RKO (cell line): Measurements from ENCODE around the gene AVL9.

Source experiments
- DNase-seq: peaks from one replicate; pipeline ENCODE4 v3.0.0-alpha.2; 2016; ENCODE audit warnings: low spot score

AVL9 gene

DNA sequence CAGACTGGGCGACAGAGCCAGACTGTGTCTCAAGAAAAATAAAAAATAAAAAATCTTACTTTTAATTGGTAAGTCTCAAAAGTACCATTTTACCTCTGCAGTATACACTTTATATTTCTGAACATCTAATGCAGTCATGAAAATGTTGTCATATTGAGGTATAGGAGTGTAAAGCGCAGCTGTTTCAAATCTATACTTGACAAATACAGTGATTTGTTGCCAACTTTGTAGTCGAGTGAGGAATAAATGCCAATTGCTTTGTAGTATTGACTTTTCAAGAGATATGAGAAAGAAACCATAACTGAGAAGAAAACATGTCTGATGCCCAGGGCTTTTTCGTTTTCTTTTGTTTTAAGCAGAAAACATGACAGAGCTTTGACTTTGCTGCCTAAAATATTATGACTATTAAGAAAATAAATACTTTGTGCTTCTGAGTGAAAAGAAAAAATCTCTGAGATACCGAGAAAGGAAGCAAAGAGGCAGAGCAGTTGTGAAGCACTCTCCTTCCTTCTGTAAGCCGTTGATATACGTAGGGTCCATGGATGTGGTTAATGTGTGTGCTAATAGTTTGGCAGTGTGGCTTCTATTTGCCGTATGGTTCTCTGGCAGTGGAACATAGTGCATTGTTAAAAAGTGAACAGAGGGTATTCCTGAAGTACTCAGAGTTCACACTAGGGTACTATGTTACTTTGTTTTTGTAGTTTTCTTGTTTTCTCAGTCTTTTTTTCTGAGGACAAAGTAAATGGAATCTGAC is 38.2 kb downstream of the AVL9 start:
- DNase-seq, result no peak

DNA sequence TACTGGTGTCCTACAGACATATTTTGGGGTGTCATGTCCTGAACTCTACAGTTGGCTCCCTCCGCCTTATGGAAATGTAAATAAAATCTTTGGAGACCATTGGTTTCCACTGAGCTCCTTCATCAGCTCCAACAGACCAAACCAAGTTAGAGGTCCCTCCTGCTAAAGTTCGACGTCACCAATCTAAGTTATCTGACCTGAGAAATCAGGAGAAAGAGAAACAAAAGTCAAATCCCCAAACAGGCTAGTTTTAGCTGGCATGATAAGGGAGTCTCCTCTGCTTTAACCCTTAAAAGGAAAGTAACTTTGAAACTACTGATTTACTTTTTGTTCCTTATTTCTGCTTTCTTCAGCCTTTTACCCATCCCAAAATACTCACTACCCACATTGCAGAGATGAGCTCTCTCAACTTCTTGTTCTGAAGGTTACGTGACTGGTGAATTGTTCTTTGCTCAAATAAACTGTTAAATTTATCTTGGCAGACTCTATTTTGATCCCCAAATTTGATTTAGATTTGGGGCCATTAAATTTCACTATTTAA is 39.9 kb downstream of the AVL9 start:
- DNase-seq, result no peak

DNA sequence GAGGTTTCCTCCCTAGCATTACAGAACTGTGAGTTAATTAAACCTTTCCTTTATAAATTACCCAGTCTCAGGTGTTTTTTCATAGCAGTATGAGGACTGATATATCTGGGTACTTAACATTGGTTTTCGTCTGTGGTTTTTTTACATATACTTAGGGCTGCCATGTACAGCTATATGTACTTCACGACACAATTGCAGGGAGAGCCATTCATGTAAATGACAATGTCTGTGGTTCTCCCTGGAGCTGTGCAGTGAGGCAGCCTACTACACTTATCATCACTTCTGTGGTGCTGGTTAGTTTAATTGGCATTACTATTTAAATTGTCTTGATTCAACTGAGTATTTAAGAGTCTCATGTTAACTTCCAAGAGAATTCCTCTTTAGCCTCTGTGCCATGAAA is 40.7 kb downstream of the AVL9 start:
- no peak for DNase-seq

DNA sequence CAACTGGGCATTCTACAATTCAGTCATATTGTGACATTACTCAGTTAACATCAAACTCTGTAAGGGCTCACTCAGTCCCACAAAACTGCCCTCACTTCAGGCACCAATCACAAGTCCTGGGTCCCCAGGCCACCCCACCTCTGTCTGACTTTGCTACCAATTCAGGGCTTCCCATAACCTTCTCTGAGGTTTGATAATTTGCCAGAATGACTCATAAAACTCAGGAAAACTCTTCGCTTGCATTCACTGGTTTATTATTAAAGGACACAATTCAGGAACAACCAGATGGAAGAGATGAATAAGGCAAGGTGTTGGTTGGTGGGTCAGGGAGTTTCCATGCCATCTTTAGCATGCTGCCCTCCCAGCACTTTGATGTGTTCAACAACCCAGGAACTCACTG is 41.3 kb downstream of the AVL9 start:
- DNase-seq, result peak; percentile 12

DNA sequence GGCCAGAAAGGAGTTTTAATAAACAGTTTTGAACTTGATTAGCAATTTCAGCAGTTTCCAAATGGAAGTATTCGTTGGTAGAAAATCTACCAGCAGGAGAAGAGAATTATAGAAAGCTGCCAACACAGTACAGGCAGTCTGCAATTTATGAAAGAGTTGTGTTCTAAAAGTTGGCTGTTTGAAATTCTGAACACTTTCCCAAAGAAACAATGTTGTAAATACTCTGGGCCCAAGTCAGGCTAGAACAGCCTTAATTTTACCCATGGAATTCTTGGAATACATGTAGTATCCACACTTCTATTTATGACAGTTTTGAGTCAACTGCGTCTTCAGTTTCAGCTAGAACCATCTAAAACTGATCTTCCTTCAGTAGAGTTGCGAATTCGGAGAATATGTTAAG is 42.5 kb downstream of the AVL9 start:
- DNase-seq, result no peak

DNA sequence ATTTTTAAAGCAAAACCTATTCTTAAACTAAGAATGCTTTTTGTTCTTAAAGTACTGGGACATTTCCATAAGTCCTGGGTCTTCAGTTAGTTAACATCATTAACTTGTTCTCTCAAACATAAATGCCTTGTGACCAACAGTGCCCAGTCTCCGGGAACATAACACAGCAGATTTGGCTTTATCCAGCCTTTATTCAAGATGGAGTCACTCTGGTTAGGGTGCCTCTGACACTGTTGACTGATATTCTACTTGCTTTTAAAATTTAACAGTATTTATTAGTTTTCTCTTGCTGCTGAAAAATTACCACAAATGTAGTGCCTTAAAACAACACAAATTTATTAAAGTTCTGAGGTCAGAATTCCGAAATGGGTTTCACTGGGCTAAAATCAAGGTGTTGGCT is 44.1 kb downstream of the AVL9 start:
- no peak for DNase-seq

DNA sequence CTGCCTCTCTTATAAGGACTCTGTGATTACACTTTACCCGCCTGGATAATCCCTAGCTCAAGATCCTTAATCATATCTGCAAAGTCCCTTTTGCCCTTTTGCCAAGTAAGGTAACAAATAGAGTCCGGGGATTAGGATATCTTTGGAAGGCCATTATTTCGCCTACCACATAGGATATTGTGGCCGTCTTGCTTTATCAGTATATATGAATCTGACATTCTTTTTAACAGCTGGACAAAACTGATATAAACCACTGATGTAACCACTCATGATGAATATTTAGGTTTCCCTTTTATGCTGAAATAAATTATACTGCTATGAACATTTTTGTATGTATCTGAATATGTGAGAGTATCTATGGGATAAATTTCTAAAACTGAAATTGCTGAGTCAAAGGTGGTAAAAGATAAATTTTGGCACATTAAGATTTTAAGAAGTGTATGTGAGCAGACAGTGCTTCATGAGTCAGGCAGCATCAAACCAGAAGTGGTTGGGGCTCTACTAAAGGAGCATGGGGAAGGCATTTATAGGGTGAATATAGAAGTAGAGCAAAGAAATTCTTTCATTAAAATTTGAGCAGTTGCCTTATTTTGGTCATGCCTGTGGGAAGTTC is 44.7 kb downstream of the AVL9 start:
- DNase-seq, result no peak

DNA sequence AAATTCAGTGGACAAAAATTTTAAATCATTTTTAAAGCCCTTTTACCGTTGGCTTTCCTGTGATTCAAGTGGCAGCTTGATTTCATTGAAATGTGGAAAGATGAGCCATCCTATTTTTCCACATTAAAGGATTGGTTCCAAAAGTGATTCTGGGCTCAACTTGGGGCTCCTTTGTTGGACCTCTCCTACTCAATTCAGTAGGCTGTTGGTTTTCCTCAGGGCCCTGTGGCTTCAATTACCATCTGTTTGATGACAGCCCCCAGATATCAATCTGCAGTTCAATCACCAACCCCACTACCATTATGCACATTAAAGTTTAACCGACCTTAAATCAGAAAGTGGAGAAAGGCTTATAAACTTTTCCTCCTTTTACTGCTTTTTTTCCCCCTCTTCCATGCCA is 47.3 kb downstream of the AVL9 start:
- no peak for DNase-seq

DNA sequence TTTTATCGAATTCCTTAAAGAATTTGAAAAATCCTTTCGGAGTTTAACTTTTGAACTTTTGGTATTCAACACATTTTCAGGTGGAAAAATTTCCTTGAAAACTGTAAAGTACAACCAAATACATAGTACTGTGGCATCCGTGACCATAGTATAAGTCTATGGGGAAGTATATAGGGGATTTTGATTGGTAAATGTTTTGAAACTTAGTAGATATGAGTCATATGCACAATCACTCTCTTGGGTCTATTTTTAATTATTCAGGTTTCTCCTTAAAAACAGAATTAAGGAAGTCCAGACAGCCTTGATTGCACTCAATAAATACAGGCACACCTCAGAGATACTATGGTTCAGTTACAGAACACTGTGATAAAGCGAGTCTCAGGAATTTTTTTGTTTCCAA is 64.2 kb downstream of the AVL9 start:
- no peak for DNase-seq

DNA sequence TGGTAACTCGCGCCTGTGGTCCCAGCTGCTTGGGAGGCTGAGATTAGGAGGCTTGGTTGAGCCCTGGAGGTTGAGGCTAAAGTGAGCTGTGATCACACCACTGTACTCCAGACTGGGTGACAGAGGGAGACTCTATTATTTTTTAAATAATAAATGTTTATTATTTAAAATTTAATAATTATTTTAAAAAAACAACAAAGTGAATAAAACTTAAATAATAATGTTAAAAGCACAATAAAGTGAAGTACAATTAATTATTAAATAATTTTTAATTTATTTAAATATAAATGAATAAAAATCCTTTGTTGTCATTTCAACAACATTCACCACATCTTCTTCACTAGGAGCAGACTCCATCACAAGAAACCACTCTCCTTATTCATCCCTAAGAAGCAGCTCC is 64.8 kb downstream of the AVL9 start:
- DNase-seq, result no peak

DNA sequence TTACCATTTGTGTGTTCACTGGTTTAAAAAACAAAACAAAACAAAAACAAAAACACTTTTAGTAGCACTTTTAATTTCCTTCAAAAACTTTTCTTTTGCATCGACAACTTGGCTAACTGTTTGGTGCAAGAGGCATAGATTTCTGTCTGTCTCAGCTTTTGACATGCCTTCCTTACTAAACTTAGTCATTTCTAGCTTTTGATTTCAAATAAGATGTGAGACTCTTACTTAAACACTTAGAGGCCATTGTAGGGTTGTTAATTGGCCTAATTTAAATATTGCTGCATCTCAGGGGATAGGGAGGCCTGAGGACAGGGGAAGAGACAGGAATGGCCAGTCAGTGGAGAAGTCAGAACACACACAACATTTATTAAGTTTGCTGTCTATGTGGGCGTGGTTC is 66.3 kb downstream of the AVL9 start:
- DNase-seq, result no peak

DNA sequence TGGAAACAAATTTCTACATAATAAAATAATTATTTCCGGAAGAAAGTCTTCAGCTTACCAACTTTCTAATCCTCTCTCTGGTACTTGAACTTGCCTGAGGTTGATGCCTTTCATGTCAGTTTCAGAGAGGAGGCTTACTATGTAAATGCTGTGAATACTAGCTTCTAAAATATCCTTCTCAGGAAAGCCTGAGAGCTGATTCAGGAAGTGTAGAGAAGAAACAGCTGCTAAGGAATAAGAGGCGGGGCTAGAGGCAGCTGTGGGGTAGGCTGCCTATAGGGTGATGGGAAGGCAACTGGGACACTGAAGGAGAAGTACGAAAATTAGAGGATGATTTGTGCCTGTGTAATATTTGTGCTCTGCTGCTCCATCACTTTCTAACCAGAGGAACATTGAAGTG is 69.3 kb downstream of the AVL9 start:
- DNase-seq, result no peak

DNA sequence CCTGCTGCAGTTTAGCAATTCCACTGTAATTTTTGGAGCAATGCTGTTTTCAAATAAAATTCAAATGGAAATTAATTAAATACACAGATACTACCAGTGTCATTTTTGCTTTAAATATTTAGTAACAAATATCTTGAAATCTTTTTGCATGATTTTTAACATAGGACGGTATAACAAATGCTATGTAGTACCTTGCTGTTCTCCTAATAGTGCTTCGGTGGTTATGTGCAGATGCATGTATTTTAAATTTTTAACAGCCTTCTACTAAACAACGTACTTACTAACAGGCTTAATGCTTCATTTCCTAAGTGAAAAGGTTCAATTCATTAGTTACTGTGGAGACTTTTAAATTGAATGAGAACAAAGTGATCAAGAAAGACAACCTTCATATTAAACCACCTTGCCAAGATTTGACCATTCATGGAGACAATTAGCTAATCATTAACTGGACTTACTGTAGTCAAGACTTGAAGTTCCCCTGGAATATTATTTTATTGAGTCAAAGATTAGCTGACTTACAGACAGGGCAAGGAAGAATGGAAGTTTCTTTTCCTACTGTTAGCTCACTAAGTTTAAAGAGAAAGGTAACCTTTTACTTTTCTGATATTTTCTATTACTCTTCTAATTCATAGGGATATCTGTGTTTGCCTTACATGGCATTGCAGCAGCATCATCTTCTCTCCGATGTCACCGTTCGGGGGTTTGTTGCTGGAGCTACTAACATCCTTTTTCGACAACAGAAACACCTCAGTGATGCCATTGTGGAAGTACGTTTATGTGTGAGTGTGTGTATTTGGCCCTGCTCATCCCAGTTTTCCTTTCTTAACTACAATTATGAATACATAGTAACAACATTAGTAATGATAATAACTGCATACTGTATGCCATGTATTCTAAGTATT is 74.3 kb downstream of the AVL9 start:
- no peak for DNase-seq

DNA sequence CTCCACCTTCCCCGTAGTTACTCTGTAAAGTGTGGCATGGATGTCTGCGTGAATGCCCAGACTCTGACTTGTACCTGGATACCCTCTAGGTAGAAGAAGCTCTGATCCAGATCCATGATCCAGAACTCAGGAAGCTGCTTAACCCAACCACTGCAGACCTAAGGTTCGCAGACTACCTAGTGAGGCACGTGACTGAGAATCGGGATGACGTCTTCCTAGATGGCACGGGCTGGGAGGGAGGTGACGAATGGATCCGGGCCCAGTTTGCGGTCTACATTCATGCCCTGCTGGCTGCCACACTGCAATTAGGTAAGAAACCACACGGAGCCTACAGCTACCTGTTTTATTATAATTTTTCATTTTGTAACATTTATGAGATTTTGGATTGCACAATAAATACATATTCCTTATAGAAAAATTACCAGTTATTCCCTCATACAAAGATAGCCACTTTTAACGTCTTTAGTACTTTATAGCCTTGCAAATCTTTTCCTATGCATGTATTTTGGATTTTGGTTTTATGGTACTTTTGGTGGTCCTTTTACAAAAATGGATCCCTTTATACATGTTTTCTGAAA is 77.9 kb downstream of the AVL9 start:
- DNase-seq, result no peak

DNA sequence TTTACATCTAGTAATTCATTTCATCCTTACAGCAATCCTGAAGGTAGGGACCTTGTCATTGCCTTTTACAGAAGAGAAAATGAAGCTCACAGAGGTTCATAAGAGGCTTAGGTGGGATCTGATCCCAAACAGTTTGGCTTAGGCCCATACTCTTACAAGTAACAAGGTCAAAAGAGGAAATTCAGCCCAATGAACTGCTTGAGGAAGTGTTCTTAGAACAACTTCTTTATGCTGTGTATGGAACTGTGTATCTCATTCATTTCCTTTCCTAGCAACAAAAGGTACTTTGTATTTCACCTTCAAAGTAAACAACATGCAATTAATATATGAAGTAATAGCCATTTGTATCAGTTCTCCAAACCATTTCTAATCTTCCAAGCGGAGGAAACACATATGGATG is 79.3 kb downstream of the AVL9 start:
- no peak for DNase-seq

DNA sequence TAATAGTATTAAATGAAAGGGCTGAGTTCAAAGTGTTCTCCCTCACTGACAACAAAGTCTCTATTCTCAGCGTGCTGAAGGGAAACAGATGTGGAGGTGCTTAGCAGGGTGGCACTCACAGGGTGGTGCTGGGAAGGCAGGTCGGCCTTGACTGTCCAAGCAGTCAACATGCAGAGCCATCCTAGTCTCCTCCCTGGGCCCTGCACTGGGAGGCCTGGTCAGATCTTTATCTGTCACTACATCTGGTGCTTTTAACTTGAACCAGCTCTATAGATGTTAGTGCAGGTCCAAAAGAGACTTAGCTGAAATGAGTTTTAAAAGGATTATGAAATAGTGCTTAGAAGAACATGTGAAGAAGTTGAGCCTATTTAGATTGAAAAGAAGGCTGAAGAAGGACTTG is 82.1 kb downstream of the AVL9 start:
- no peak for DNase-seq

DNA sequence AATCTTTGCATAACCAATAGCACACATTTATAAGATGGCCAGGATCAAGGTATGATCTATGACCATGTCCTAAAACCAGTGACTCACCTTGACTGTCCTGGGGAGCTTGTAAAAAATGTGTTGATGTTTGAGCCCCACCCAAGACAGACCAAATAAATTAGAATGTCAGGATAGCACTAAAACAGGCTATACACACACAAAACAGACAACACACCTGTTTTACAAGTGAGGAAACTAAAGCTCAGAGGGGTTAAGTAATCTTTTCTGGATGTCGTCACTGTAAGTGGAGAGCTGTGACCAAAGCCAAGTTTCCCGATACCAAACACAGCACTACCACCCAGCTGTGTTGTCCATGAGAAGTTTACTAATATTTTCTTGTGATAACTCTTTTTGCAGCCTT is 84.5 kb downstream of the AVL9 start:
- no peak for DNase-seq

DNA sequence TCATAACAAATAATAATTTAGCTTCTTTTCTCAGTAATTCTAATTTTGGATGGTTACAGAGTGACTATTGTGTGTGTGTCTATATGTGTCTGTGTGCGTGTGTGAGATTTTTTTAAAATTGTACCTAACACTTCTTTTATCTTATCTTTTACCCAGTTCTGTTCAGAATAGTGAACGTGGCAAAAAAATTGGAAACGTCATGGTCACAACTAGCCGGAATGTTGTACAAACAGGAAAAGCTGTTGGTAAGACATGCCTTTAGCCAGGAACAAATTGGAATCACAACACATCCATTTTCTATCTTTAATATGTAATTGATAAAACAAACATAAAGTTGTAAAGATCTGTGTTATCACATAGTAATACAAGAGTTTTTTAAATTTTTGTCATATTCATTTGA is 85.4 kb downstream of the AVL9 start:
- no peak for DNase-seq

DNA sequence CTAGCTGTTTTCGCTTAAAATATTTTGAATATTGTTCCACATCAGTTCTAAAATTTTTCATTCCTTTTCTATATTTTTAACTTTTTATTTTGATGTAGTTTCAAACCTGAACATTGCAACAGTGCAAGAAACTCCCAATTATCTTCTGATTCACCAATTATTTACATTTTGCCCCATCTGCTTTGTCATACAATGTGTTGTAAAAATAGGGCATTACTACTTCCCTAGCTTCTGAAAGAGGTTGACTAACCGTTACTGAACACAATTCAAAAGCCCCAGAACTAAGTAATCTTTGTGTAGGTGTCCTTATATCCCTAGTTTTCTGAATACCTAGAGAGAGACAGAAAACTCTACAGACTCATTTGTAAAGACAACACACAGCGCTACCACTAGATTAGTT is 86.7 kb downstream of the AVL9 start:
- no peak for DNase-seq

DNA sequence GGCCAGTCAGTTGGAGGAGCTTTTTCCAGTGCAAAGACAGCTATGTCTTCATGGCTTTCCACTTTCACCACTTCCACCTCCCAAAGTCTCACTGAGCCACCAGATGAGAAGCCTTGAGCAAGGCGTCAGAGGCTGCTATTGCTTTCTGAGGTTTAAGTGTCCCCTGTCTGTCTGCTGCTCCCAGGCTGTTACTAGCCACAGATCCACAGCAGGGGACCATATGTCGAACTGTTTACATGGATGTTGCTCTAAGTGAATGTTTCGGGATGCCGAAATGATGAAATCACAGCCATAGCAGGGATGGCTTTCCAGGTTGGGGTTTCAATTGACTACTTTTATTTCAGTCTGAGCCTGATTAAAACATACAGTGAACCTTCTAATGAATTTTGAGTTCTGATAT is 88.5 kb downstream of the AVL9 start:
- no peak for DNase-seq

DNA sequence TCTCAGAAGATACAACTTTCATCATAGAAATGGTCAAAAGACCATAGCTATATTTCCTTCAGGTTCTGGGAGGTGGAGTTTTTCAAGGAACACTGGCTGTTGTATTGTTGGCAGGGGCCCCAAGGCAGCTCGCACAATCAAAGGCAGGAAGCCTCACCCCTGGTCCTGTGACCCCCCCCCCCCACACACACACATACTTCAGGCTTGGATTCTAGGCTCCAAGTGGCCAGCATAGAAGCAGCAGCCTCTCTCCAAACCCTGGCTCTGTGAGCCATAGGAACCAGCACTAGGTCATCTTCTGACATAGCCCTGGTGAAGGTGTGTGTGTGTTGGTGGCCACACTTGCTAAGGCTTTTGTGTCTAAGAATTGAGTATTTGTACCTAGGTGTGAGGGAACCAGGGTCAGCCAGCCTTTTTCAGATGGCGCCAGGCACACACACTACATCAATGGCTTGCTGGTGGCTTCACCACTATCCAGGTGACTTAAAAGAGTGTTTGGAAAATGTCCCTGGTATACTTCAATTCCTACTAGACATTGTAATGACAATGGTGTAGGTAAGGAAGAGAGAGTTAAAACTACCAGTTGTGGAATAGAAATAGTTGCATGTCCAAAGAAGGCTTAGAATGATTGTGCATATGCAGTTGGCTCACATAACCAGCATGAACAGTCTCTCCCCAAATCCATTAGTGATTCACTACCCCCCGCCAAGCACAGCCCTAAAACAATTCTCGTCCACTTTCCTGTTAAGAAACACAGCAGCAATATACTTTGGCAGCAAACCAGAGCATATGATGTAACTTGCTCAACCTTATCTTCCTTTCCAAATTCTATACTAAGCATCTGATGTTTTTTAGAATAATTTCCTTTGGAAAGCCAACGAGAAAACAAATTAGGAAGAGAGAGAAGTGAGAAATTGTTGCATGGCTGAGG is 91.3 kb downstream of the AVL9 start:
- DNase-seq, result no peak
